HG02623 (cell line): ENCODE results near the gene SORCS1.

Experiments used
- ATAC-seq: cut with Tn5 transposase; IDR thresholded peaks from one replicate; pipeline ENCODE4 v1.9.1; 2021; ENCODE audit warnings: moderate library complexity; ENCODE audit not compliant: unreplicated experiment

Gene SORCS1

GRCh38 chr10:106904209-106904608 lies 260.3 kb downstream of the SORCS1 start:
- no peak for ATAC-seq

GRCh38 chr10:106903180-106903579 lies 261.3 kb downstream of the SORCS1 start:
- no peak for ATAC-seq

GRCh38 chr10:106900016-106900652 lies 264.4 kb downstream of the SORCS1 start:
- no peak for ATAC-seq

GRCh38 chr10:106898446-106898845 lies 266.1 kb downstream of the SORCS1 start:
- ATAC-seq, result no peak

- no peak for ATAC-seq
Measured at GRCh38 chr10:106897719-106898118, 266.8 kb downstream of the SORCS1 start.

GRCh38 chr10:106894692-106895091 lies 269.8 kb downstream of the SORCS1 start:
- no peak for ATAC-seq

- ATAC-seq, result no peak
Measured at GRCh38 chr10:106877574-106877973, 286.9 kb downstream of the SORCS1 start.

- ATAC-seq, result no peak
Measured at GRCh38 chr10:106874604-106874889, 290.0 kb downstream of the SORCS1 start.

- no peak for ATAC-seq
Measured at GRCh38 chr10:106873770-106874603, 290.5 kb downstream of the SORCS1 start.

GRCh38 chr10:106872176-106872575 lies 292.3 kb downstream of the SORCS1 start:
- peak; percentile 45 for ATAC-seq

GRCh38 chr10:106866244-106866845 lies 298.2 kb downstream of the SORCS1 start:
- ATAC-seq, result no peak

- no peak for ATAC-seq
Measured at GRCh38 chr10:106864031-106864430, 300.5 kb downstream of the SORCS1 start.

- ATAC-seq, result no peak
Measured at GRCh38 chr10:106863549-106863948, 301.0 kb downstream of the SORCS1 start.

GRCh38 chr10:106859892-106860652 lies 304.4 kb downstream of the SORCS1 start:
- no peak for ATAC-seq

GRCh38 chr10:106857728-106858127 lies 306.8 kb downstream of the SORCS1 start:
- no peak for ATAC-seq

- ATAC-seq, result no peak
Measured at GRCh38 chr10:106857213-106857612, 307.3 kb downstream of the SORCS1 start.

GRCh38 chr10:106836933-106837663 lies 327.4 kb downstream of the SORCS1 start:
- peak; percentile 90 for ATAC-seq

GRCh38 chr10:106832846-106833245 lies 331.7 kb downstream of the SORCS1 start:
- no peak for ATAC-seq

GRCh38 chr10:106830471-106830870 lies 334.0 kb downstream of the SORCS1 start:
- no peak for ATAC-seq

- ATAC-seq, result no peak
Measured at GRCh38 chr10:106830006-106830405, 334.5 kb downstream of the SORCS1 start.

- no peak for ATAC-seq
Measured at GRCh38 chr10:106826716-106827115, 337.8 kb downstream of the SORCS1 start.
